DOHH2 (cell line): ENCODE results near the gene PTPRC.

Experiments used
- H3F3A ChIP-seq: fragments of 200-600 bp; sonication (generic), shearing (Covaris generic); 2 replicates; pipeline ENCODE4 v1.6.0; 2016; ENCODE audit warnings: antibody characterized with exemption, mild to moderate bottlenecking; ENCODE audit not compliant: control insufficient read depth, insufficient read depth
- H3K27ac ChIP-seq: fragments of 200-600 bp; sonication (generic); 2 replicates; pipeline ENCODE4 v1.5.1; 2014; ENCODE audit warnings: low read depth, mild to moderate bottlenecking, low read length, moderate library complexity
- H3K27me3 ChIP-seq: fragments of 200-600 bp; sonication (generic); 2 replicates; pipeline ENCODE4 v1.6.1; 2014; ENCODE audit warnings: mild to moderate bottlenecking, low read length, mixed read lengths; ENCODE audit not compliant: control insufficient read depth
- H3K36me3 ChIP-seq: fragments of 200-600 bp; sonication (generic); 2 replicates; pipeline ENCODE4 v1.6.1; 2014; ENCODE audit warnings: mild to moderate bottlenecking, low read length, moderate library complexity, mixed read lengths; ENCODE audit not compliant: control insufficient read depth
- H3K4me1 ChIP-seq: fragments of 200-600 bp; sonication (generic); 2 replicates; pipeline ENCODE4 v1.6.1; 2014; ENCODE audit warnings: mild to moderate bottlenecking, low read length, mixed read lengths; ENCODE audit not compliant: control insufficient read depth
- H3K4me2 ChIP-seq: fragments of 200-600 bp; sonication (generic); 2 replicates; pipeline ENCODE4 v1.6.0; 2014; ENCODE audit warnings: mild to moderate bottlenecking, low read length, moderate library complexity
- H3K4me3 ChIP-seq: fragments of 200-600 bp; sonication (generic); 2 replicates; pipeline ENCODE4 v1.5.1; 2014; ENCODE audit warnings: mild to moderate bottlenecking, low read length, mixed read lengths
- H3K79me2 ChIP-seq: fragments of 200-600 bp; sonication (generic); 2 replicates; pipeline ENCODE4 v1.6.1; 2014; ENCODE audit warnings: mild to moderate bottlenecking, low read length, mixed read lengths; ENCODE audit not compliant: control insufficient read depth
- H3K9me2 ChIP-seq: fragments of 200-600 bp; sonication (generic); replicated peaks from 2 replicates; pipeline ENCODE4 v1.6.1; 2014; ENCODE audit warnings: mild to moderate bottlenecking, low read length, mixed read lengths; ENCODE audit not compliant: control insufficient read depth
- H3K9me3 ChIP-seq: fragments of 200-600 bp; sonication (generic); 2 replicates; pipeline ENCODE4 v1.6.1; 2014; ENCODE audit warnings: antibody characterized with exemption, low read length, mixed read lengths; ENCODE audit not compliant: control insufficient read depth, insufficient read depth
- H4K20me1 ChIP-seq: fragments of 200-600 bp; sonication (generic); 2 replicates; pipeline ENCODE4 v1.6.0; 2014; ENCODE audit warnings: low read depth, mild to moderate bottlenecking, antibody characterized with exemption, low read length, moderate library complexity; ENCODE audit not compliant: control insufficient read depth, insufficient read depth
- EZH2phosphoT487 ChIP-seq: fragments of 200-600 bp; sonication (generic); IDR thresholded peaks from 2 replicates; pipeline ENCODE4 v1.6.1; 2017; ENCODE audit warnings: borderline replicate concordance, mild to moderate bottlenecking, antibody characterized with exemption, low read length, moderate library complexity, mixed read lengths
- TF ChIP-seq, protein P1 (sequence below): fragments of 200-600 bp; sonication (generic); IDR thresholded peaks from one replicate; pipeline ENCODE4 v1.5.1; 2014; ENCODE audit warnings: antibody characterized with exemption, mild to moderate bottlenecking, low read depth, low read length; ENCODE audit not compliant: poor library complexity, severe bottlenecking

PTPRC gene

DNA sequence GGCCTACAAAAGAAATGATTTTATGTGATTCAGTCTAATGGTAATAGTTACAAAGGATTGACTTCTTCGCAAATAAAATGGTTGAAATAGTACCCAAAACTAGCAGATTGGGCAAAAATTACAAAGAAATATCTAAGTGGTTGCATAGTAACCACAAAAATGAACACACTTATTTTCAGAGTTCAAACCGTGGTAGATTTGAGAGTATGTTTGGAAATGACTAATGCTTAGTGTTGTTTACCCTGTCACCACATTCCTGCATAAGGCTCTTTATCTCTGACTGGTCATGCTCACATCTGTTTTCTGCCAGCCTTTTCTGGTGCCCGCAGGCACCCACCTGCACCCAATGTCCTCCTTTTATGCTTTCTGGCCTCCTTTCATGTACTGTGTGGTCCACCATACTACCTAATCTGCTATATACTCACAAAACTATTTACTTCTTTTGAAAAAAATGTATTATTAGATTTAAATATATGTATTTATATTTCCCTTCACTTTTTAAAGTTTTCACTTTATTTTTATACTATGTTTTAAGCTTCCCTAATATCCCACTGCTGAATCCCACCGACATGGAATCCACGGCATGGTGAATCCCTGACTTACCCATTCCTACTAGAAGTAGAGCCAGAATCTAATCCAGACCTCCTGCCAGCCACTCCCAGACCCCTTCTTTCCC, 30.3 kb downstream of the PTPRC start:
- no peaks in the 10 kb centered on the region for H4K20me1 ChIP-seq
- peak overlapping the region; percentile 66 for H3K4me2 ChIP-seq
- no peaks in the 10 kb centered on the region for H3K9me2 ChIP-seq
- peaks cover 97% of the 10 kb centered on the region for H3K4me1 ChIP-seq
- peaks cover 52% of the 10 kb centered on the region for H3F3A ChIP-seq
- no peak for TF ChIP-seq EZH2phosphoT487
- TF ChIP-seq, protein P1, sequence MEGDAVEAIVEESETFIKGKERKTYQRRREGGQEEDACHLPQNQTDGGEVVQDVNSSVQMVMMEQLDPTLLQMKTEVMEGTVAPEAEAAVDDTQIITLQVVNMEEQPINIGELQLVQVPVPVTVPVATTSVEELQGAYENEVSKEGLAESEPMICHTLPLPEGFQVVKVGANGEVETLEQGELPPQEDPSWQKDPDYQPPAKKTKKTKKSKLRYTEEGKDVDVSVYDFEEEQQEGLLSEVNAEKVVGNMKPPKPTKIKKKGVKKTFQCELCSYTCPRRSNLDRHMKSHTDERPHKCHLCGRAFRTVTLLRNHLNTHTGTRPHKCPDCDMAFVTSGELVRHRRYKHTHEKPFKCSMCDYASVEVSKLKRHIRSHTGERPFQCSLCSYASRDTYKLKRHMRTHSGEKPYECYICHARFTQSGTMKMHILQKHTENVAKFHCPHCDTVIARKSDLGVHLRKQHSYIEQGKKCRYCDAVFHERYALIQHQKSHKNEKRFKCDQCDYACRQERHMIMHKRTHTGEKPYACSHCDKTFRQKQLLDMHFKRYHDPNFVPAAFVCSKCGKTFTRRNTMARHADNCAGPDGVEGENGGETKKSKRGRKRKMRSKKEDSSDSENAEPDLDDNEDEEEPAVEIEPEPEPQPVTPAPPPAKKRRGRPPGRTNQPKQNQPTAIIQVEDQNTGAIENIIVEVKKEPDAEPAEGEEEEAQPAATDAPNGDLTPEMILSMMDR, result no peak
- H3K36me3 ChIP-seq, result peaks cover 88% of the 10 kb centered on the region
- H3K9me3 ChIP-seq, result no peaks in the 10 kb centered on the region
- peaks cover 97% of the 10 kb centered on the region for H3K79me2 ChIP-seq
- H3K27me3 ChIP-seq, result no peaks in the 10 kb centered on the region
- H3K27ac ChIP-seq, result peak overlapping the region; percentile 84
- peak overlapping the region; percentile 53 for H3K4me3 ChIP-seq

DNA sequence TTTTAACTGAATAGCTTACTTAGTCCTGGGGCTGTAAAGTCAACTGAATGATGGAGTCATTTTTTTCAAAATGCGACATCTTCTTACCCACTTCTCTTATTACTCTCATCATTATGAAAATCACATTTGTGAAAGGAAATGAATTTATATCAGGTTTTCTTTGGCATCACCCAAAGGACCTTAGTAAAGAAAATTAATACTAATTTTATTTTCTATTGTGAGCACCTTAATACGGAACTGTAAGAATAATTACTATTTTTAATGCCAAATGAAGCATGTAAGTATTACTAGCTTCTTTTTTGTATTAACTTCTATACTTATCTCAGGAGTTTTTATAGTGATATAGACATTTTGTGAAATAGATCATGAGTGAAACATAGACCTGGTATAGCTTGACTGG, 30.9 kb downstream of the PTPRC start:
- Histone ChIP-seq H3K4me2 (peak overlapping the region; percentile 66), H3K27me3 (no peaks in the 10 kb centered on the region), H3K36me3 (peaks cover 85% of the 10 kb centered on the region), H3K9me2 (no peaks in the 10 kb centered on the region), H3K27ac (peak overlapping the region; percentile 84), H3K4me3 (peak overlapping the region; percentile 35), H3F3A (peaks cover 48% of the 10 kb centered on the region), H3K79me2 (peaks cover 96% of the 10 kb centered on the region), H3K9me3 (no peaks in the 10 kb centered on the region), H3K4me1 (peaks cover 95% of the 10 kb centered on the region), H4K20me1 (no peaks in the 10 kb centered on the region)
- TF ChIP-seq, protein P1, result no peak
- TF ChIP-seq EZH2phosphoT487, result no peak

DNA sequence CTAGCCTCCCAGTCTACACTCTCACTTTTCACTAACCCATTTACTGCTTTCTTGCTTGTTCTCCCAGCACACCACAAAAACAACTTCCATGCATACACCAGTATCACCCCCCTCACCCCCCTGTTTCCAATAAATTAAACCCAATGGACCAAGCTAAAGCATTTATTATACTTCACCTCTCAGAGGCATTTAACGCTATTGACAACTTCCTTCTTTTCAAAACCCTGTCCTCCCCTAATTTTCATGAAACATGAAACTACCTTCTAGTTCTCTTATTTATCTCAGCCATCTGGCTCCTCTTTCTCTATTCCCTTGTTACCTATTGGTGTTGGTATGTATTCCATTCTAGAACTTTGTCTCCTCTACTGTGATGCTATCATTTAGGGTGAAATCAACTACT, 32.3 kb downstream of the PTPRC start:
- Histone ChIP-seq H3K36me3 (peaks cover 89% of the 10 kb centered on the region), H3K9me2 (no peaks in the 10 kb centered on the region), H3K27me3 (no peaks in the 10 kb centered on the region), H3F3A (peaks cover 61% of the 10 kb centered on the region), H3K4me3 (peak overlapping the region; percentile 44), H3K27ac (peak overlapping the region; percentile 84), H3K4me1 (peaks cover 98% of the 10 kb centered on the region), H4K20me1 (no peaks in the 10 kb centered on the region), H3K4me2 (peak overlapping the region; percentile 66), H3K9me3 (no peaks in the 10 kb centered on the region), H3K79me2 (peaks cover 99% of the 10 kb centered on the region)
- TF ChIP-seq, protein P1, result no peak
- TF ChIP-seq EZH2phosphoT487, result no peak
